EL (cell line): ENCODE measurements around the gene MRI1.
"Not testable (repeated sequence)": the region's sequence is repeated elsewhere in the genome, so short reads cannot be mapped to it uniquely, and the experiment has no call there.

Experiments
- DNase-seq: peaks from one replicate; pipeline ENCODE4 v3.0.0-alpha.2; 2016

The MRI1 gene

GRCh38 chr19:13762635-13763235 lies 1.6 kb upstream of the MRI1 start:
- no peak for DNase-seq

DNA sequence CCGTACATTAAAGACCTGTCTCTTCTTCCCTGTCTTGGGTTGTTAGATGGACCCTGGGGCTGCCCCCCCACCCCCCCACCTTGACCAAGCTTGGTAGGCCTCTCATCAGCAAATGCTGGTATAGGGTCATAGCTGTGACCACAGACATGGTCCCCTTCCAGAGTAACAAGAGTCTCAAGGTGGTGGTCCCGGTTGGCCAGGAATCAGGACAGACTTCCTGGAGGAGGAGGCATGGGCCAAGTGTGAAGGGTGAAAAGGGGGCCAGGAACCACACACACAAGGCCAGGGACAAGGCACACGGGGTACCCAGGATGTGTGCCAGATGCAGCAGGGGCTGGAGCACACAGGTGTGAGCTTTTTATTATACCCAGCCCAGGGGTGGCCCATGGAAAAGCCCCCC lies 1.1 kb upstream of the MRI1 start:
- DNase-seq = no peak

GRCh38 chr19:13764821-13765394 lies 586 bp downstream of the MRI1 start:
- no peak for DNase-seq

GRCh38 chr19:13765395-13766094 lies 1.2 kb downstream of the MRI1 start:
- no peak for DNase-seq

DNA sequence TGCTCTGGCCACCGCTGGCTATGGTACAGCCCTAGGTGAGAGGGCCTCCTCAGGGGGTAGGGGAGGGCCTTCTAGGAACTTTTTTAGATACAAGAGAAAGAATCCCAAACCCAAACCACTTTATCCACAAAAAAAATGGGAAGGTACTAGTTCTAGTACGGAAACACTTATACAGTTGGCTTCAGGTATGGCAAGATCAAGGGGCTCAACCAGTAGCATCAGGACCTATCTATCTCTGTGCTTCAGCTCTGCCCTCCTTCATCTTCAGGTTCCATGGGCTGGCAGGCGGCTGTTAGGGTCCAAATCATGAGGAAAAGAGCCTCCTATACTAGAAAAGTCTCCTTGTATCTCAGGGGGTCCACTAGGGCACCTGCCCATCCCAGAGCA lies 1.8 kb downstream of the MRI1 start:
- no peak for DNase-seq

DNA sequence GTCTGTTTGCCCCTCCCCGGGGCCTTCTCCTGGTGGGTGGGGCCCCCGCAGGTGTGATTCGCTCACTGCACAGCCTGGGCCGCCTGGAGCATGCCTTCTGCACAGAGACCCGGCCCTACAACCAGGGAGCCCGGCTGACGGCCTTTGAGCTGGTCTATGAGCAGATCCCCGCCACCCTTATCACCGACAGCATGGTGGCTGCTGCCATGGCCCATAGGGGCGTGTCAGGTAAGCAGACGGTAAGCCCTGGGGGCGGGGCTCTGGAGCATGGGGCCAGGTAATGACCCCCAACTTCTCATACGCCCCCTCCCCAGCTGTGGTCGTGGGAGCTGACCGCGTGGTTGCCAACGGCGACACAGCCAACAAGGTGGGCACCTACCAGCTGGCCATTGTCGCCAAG lies 4.2 kb downstream of the MRI1 start:
- DNase-seq = no peak

- no peak for DNase-seq
Observed at GRCh38 chr19:13770013-13770635, 5.8 kb downstream of the MRI1 start.

- peak; percentile 93 for DNase-seq
Observed at GRCh38 chr19:13774217-13775191, 10.2 kb downstream of the MRI1 start, which contains the start of gene C19orf53. C19orf53 (plus strand) TSS chr19:13774456; CDS start chr19:13774478, 22 bp downstream.

GRCh38 chr19:13778398-13778797 lies 14.1 kb downstream of the MRI1 start:
- DNase-seq = no peak

- no peak for DNase-seq
Observed at GRCh38 chr19:13778847-13779246, 14.5 kb downstream of the MRI1 start.

GRCh38 chr19:13779794-13780193 lies 15.5 kb downstream of the MRI1 start:
- DNase-seq = not testable (repeated sequence)

- DNase-seq = peak; percentile 86
Observed at GRCh38 chr19:13781547-13781946, 17.2 kb downstream of the MRI1 start.

DNA sequence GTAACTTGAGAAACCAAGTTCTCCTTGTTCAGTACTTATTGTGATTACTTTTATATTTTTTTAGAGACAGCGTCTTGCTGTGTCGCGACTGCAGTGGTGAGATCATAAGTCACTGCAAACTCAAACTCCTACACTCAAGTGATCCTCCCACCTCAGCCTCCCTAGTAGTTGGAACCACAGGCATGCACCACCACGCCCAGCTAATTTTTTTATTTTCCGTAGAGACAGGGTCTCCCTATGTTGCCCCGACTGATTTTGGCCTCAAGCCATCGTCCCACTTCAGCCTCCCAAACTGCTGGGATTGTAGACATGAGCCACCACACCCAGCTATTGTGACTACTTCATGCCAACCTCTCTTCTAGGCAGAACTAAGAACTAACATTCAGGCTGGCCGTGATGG lies 18.2 kb downstream of the MRI1 start:
- DNase-seq = no peak

- no peak for DNase-seq
Observed at GRCh38 chr19:13783565-13784500, 19.5 kb downstream of the MRI1 start.

DNA sequence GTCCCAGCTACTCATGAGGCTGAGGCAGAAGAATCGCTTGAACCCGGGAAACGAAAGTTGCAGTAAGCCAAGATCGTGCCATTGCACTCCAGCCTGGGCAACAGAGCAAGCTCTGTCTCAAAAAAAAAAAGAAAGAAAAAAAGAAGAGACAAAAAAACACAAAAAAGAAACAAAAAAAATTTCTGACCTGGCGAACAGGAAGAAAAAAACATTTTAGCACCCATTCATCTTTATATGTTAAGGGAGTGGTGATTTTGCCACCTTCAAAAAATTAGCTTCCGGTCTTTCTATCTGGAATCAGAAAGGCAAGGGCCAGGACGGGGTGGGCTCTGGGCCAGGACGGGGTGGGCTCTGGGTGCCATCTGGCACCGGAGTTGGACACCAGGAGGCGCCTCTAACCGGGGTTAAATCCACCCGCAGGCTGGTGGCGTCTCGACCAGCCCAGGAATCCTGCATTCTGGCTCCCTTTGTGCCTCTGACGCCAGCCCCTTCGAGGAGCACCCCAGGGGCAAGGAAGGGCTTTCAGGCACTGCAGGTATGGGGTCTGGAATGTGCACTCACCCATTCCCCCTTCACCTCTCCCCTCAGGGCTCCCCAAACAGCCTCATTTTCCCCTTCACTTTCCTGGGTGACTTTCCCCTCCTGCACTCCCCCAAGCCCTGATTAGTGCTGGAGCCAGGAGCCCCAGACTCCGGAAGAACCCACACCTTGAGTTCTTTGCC lies 20.6 kb downstream of the MRI1 start:
- DNase-seq = peak; percentile 76

GRCh38 chr19:13788991-13789390 lies 24.7 kb downstream of the MRI1 start:
- DNase-seq = peak; percentile 70

- no peak for DNase-seq
Observed at GRCh38 chr19:13790354-13790753, 26.0 kb downstream of the MRI1 start.

GRCh38 chr19:13793317-13793716 lies 29.0 kb downstream of the MRI1 start:
- not testable (repeated sequence) for DNase-seq

DNA sequence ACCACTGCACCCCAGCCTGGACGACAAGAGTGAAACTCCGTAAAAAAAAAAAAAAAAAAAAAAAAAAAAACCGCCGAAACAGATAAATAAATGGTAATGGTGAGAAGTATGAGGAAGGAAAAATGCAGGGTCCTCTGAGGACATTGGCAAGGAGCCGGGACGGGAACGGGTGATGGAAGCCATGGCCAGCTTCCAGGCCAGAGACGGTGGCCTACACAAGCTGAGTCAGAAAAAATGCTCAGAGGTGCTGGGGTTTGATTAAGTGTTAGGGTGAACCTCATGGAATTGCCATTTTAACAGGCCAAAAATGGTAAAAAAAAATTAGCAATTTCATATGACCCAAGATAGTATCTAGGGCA lies 30.1 kb downstream of the MRI1 start:
- DNase-seq = peak; percentile 97

GRCh38 chr19:13794757-13795589 lies 30.7 kb downstream of the MRI1 start, which contains the start of gene ZSWIM4:
ZSWIM4 (plus strand) TSS chr19:13795443; CDS start chr19:13795649, 206 bp downstream.
- DNase-seq = peak; percentile 100
